GM18867 (cell line): ENCODE data around the gene HOXD1.

Experiments used
- ATAC-seq: cut with Tn5 transposase; IDR thresholded peaks from one replicate; pipeline ENCODE4 v1.9.1; 2021; ENCODE audit warnings: mild to moderate bottlenecking, moderate library complexity; ENCODE audit not compliant: unreplicated experiment

The HOXD1 gene

GRCh38 chr2:176178757-176179295 is 9.6 kb upstream of the HOXD1 start:
- ATAC-seq, result no peak

GRCh38 chr2:176181551-176181950 is 6.9 kb upstream of the HOXD1 start:
- ATAC-seq, result no peak

- ATAC-seq, result no peak
Observed at GRCh38 chr2:176182671-176183070, 5.8 kb upstream of the HOXD1 start.

- ATAC-seq, result no peak
Observed at GRCh38 chr2:176184749-176185148, 3.7 kb upstream of the HOXD1 start.

- ATAC-seq, result no peak
Observed at GRCh38 chr2:176186024-176186423, 2.4 kb upstream of the HOXD1 start.

- ATAC-seq, result no peak
Observed at GRCh38 chr2:176187200-176187898, 1.1 kb upstream of the HOXD1 start.

GRCh38 chr2:176188774-176189680 is 559 bp downstream of the HOXD1 start:
- no peak for ATAC-seq

GRCh38 chr2:176189681-176190641 is 1.5 kb downstream of the HOXD1 start:
- ATAC-seq, result no peak

GRCh38 chr2:176192351-176192750 is 3.9 kb downstream of the HOXD1 start:
- ATAC-seq, result no peak

- no peak for ATAC-seq
Observed at GRCh38 chr2:176193048-176193447, 4.6 kb downstream of the HOXD1 start.

GRCh38 chr2:176199902-176200301 is 11.4 kb downstream of the HOXD1 start:
- ATAC-seq, result no peak

GRCh38 chr2:176200971-176201370 is 12.5 kb downstream of the HOXD1 start:
- no peak for ATAC-seq

GRCh38 chr2:176202491-176202890 is 14.0 kb downstream of the HOXD1 start:
- no peak for ATAC-seq

GRCh38 chr2:176205126-176205525 is 16.7 kb downstream of the HOXD1 start:
- ATAC-seq, result no peak

GRCh38 chr2:176206136-176206535 is 17.7 kb downstream of the HOXD1 start:
- ATAC-seq, result no peak

GRCh38 chr2:176206682-176207081 is 18.2 kb downstream of the HOXD1 start:
- no peak for ATAC-seq

- ATAC-seq, result no peak
Observed at GRCh38 chr2:176211110-176211509, 22.6 kb downstream of the HOXD1 start.

- no peak for ATAC-seq
Observed at GRCh38 chr2:176212276-176212675, 23.8 kb downstream of the HOXD1 start.

GRCh38 chr2:176213406-176213805 is 24.9 kb downstream of the HOXD1 start:
- no peak for ATAC-seq

- ATAC-seq, result no peak
Observed at GRCh38 chr2:176227874-176228273, 39.4 kb downstream of the HOXD1 start.

- no peak for ATAC-seq
Observed at GRCh38 chr2:176234156-176234555, 45.7 kb downstream of the HOXD1 start.
